HG03575 (cell line): ENCODE measurements around the gene PI16.

ENCODE experiments used
- ATAC-seq: cut with Tn5 transposase; IDR thresholded peaks from one replicate; pipeline ENCODE4 v1.9.1; 2021; ENCODE audit not compliant: unreplicated experiment, insufficient number of reproducible peaks, low FRiP score; ENCODE audit errors: extremely low read depth

PI16 gene

GRCh38 chr6:36953931-36954261 is 642 bp upstream of the PI16 start:
- ATAC-seq = no peak

GRCh38 chr6:36955136-36955535 is 598 bp downstream of the PI16 start:
- ATAC-seq = no peak

GRCh38 chr6:36955671-36956445 is 1.3 kb downstream of the PI16 start:
- ATAC-seq = no peak

GRCh38 chr6:36956446-36956820 is 1.9 kb downstream of the PI16 start:
- no peak for ATAC-seq

- ATAC-seq = no peak
These were observed 3.3 kb downstream of the PI16 start for GRCh38 chr6:36957773-36958271.

GRCh38 chr6:36958775-36959554 is 4.4 kb downstream of the PI16 start:
- no peak for ATAC-seq

- no peak for ATAC-seq
These were observed 5.2 kb downstream of the PI16 start for GRCh38 chr6:36959555-36960250.

- ATAC-seq = no peak
These were observed 7.2 kb downstream of the PI16 start for GRCh38 chr6:36961441-36962435.

GRCh38 chr6:36962874-36963273 is 8.3 kb downstream of the PI16 start:
- ATAC-seq = no peak

- no peak for ATAC-seq
These were observed 9.1 kb downstream of the PI16 start for GRCh38 chr6:36963451-36964290.

GRCh38 chr6:36964349-36964748 is 9.8 kb downstream of the PI16 start:
- no peak for ATAC-seq

GRCh38 chr6:36964908-36965307 is 10.4 kb downstream of the PI16 start:
- no peak for ATAC-seq

- ATAC-seq = no peak
These were observed 12.8 kb downstream of the PI16 start for GRCh38 chr6:36967301-36967700.

- ATAC-seq = no peak
These were observed 13.2 kb downstream of the PI16 start for GRCh38 chr6:36967757-36968156.

- no peak for ATAC-seq
These were observed 13.9 kb downstream of the PI16 start for GRCh38 chr6:36968266-36968977.

GRCh38 chr6:36969240-36969691 is 14.7 kb downstream of the PI16 start:
- no peak for ATAC-seq
